Transverse colon (tissue), 4 donors: ENCODE measurements around the gene DIP2B.

Experiments
- CTCF ChIP-seq, 5 experiments: fragments of 200-600 bp in 3 of 5; fragments of 450-650 bp in 2 of 5; sonication (generic) in 3 of 5; IDR thresholded peaks; 1 replicate in 2 of 5; 2 replicates in 3 of 5; pipeline ENCODE4 v1.5.1; 2016 to 2017; ENCODE audit warnings: antibody characterized with exemption in 5 of 5, inconsistent platforms in 3 of 5, mild to moderate bottlenecking in 2 of 5, moderate library complexity in 1 of 5
- EP300 ChIP-seq: sonication (generic); formaldehyde crosslinking; IDR thresholded peaks from one replicate; pipeline ENCODE4 v1.6.1; 2017; ENCODE audit warnings: antibody characterized with exemption, low read depth
- POLR2A ChIP-seq: fragments of 450-650 bp; IDR thresholded peaks from one replicate; pipeline ENCODE4 v1.6.1; 2016; ENCODE audit warnings: antibody characterized with exemption, mild to moderate bottlenecking, moderate library complexity
- POLR2AphosphoS5 ChIP-seq, 3 donors: sonication (generic); formaldehyde crosslinking; IDR thresholded peaks; one replicate each; pipeline ENCODE4 v1.6.1; 2016; ENCODE audit warnings: antibody characterized with exemption in 3 of 3

- TF ChIP-seq CTCF (IDR thresholded peaks at IDR 0.05) (no peak), POLR2AphosphoS5 (IDR thresholded peaks at IDR 0.05) (no peak), POLR2A (no peak), EP300 (no peak)
Measured at GRCh38 chr12:50732591-50732990, 227.8 kb downstream of the DIP2B start.
